SW480 (cell line): ENCODE data around the gene SPIB.
"Not testable (repeated sequence)": the region's sequence is repeated elsewhere in the genome, so short reads cannot be mapped to it uniquely, and the experiment has no call there.

ENCODE experiments used
- DNase-seq: peaks from one replicate; pipeline ENCODE4 v3.0.0-alpha.2; 2016; ENCODE audit warnings: low spot score

The SPIB gene

GRCh38 chr19:50419580-50420035 lies 870 bp downstream of the SPIB start:
- no peak for DNase-seq

- no peak for DNase-seq
Measured at GRCh38 chr19:50420127-50420526, 1.4 kb downstream of the SPIB start.

DNA sequence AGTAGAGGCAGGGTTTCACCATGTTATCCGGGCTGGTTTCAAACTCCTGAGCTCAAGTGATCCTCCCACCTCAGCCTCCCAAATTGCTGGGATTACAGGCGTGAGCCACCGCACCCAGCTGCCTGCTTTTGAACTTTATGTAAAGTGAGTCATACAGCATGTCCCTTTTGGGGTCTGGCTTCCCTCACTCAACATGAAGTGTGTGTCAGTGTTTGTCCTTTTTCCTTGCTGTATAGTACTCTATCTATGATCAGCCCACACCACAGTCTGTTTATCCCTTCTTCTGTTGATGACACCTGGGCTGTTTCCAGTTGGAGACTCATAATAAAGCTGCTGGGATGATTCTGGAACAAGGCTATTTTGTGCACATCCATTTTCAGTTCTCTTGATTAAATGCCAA lies 2.1 kb downstream of the SPIB start:
- no peak for DNase-seq

DNA sequence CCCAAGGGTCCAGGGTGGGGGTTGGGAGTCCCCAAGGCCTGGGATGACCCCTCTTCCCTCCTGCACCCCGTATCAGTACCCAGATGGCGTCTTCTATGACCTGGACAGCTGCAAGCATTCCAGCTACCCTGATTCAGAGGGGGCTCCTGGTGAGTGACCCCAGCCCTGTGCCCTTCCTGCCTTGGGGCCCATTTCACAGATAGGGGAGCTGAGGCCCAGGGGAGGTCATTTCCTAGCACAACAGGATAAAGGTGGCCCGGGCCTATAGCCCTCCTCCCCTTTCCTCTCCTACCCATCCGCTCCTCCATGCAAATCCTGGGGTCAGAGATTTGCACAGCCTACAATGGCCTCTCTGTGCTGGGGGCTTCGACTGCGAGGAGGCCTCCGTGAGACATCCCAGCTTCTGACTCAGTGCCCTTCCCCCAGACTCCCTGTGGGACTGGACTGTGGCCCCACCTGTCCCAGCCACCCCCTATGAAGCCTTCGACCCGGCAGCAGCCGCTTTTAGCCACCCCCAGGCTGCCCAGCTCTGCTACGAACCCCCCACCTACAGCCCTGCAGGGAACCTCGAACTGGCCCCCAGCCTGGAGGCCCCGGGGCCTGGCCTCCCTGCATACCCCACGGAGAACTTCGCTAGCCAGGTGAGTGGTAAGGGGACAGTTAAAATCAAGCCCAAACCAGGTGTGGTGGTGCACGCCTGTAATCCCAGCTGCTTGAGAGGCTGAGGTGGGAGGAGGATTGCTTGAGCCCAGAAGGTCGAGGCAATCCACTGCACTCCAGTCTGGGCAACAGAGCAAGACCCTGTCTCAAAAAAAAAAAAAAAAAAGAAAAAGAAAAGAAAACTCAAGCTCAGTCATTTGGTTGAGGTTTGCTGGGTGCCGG lies 3.9 kb downstream of the SPIB start:
- no peak for DNase-seq

DNA sequence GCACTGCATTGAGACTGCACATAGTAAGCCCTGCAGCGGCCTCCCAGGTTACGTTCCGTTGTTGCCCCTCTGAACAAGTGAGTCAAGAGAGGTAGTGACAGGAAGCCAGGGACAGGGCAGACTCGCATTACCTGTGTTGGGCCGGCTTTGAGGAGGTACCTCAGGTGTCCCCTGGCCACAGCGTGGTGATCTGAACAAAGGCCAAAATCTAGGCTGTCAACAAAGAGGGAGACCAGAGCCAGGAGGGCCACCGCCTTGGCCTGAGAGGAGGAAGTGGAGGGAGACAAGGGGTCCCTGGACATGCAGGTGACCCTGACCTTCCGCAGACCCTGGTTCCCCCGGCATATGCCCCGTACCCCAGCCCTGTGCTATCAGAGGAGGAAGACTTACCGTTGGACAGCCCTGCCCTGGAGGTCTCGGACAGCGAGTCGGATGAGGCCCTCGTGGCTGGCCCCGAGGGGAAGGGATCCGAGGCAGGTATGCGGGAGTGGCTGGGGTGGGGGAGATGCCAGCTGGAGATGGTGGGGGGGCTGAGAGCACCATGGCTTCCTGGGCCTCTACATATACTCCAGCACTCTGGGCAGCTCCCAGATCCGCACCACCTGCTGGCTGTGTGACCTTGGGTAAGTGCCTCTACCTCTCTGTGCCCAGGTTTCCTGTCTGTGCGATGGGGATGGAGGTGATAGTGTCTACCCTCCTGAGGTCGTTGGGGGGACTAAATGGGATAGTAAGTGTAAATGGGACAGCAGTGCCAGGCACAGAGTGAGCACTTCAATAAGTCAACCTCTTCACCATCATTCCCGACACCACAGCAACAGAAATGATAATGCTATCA lies 4.8 kb downstream of the SPIB start:
- no peak for DNase-seq

DNA sequence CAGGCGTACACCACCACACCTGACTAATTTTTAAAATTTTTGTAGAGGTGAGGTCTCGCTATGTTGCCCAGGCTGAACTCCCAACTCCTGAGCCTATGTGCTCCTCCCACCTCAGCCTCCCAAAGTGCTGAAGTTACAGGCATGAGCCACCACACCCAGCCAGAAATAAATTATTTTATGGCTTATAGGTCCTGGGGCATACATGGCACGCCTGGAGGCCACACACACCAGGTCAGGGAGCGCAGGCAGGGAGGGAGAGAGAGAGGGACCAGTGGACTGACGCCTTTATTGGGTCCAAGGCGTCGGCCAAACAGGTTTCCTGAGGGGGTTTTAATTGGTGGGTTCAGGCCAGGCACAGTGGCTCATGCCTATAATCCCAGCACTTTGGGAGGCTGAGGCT lies 6.8 kb downstream of the SPIB start:
- no peak for DNase-seq

GRCh38 chr19:50427318-50427925 lies 8.7 kb downstream of the SPIB start:
- no peak for DNase-seq

- no peak for DNase-seq
Measured at GRCh38 chr19:50427997-50428425, 9.3 kb downstream of the SPIB start.

- DNase-seq = no peak
Measured at GRCh38 chr19:50428772-50429463, 10.2 kb downstream of the SPIB start.

GRCh38 chr19:50430888-50431342 lies 12.2 kb downstream of the SPIB start:
- DNase-seq = no peak

- peak; percentile 69 for DNase-seq
Measured at GRCh38 chr19:50431343-50432220, 12.8 kb downstream of the SPIB start.

DNA sequence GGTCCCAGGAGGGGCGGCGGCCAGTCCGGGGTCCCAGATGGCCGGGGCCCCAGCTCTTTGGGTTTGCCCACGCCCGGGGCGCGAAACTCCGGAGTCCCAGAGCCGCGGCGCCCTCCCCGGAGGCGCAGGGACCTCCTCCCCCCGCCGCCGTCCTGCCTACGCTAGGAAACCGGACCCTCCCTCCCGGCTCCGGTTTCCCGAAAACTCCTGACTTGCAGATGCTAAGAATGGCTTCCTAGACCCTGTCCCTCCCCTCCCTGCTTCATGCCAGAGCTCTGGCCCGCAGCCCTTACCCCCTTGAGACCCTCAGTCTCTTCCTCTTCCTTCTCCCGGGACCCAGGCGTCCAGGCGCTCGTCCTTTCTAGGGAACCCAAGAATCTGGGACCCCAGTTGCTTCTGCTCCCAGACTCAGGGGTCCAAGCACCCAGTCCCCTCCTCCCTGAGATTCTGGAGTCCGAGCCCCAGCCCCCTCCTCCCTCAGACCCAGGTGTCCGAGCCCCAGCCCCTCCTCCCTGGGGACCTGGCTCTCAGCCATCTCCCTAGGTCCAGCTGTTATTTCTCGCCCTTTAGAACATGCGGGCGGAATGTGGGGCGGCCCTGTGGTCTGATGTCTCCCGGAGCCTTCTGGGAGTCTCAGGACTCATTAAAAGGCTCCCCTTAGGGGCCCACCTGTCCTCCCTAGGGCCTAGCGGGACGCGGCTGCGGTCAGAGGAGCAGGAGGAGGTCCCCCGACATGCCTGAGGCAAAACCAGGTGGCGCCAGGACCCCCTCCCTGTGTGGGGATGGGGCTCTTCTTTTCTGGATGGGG lies 13.7 kb downstream of the SPIB start, which contains the start of gene MYBPC2:
Gene MYBPC2 (plus strand): TSS at position 672 of the 808 bp plus-strand sequence. CDS start 62 bp downstream, at position 734.
- peak; percentile 45 for DNase-seq

GRCh38 chr19:50433201-50434180 lies 14.8 kb downstream of the SPIB start:
- no peak for DNase-seq

DNA sequence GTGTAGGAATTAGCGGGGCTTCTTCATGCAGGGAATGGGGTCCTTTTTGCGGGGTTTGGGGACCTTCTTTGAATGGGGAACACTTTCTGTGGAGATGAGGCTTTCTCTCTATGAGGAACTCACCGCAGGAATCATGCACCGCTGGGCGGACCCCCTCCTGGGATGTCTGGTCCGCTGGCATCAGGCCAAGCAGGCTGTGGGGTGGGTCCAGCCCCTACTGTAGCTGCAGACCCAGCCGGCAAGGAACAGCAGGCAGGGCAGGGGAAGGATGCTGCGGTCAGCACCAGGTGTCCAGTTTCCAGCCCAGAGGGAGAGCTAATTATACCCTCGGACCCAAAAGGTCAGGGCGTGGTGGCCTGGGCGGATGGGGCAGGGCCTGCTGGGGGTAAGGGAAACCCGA lies 15.8 kb downstream of the SPIB start:
- no peak for DNase-seq

GRCh38 chr19:50435221-50435620 lies 16.5 kb downstream of the SPIB start:
- DNase-seq = no peak

DNA sequence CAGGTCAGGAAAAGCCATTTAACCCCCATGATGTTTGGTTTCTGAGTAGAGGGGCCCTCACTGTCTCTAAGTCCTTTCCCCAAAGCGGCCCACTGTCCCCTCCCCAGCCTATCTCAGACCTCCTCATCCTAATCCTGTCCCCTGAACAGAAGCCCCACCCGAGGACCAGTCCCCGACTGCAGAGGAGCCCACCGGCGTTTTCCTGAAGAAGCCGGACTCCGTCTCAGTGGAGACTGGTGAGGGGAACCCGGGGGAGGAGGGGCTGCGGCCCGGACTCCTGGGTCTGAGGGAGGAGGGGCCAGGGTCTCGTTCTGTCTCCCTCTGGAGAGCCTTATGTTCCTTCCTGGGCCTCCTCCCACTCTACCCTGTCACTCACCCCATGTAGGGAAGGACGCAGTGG lies 16.9 kb downstream of the SPIB start:
- no peak for DNase-seq

DNA sequence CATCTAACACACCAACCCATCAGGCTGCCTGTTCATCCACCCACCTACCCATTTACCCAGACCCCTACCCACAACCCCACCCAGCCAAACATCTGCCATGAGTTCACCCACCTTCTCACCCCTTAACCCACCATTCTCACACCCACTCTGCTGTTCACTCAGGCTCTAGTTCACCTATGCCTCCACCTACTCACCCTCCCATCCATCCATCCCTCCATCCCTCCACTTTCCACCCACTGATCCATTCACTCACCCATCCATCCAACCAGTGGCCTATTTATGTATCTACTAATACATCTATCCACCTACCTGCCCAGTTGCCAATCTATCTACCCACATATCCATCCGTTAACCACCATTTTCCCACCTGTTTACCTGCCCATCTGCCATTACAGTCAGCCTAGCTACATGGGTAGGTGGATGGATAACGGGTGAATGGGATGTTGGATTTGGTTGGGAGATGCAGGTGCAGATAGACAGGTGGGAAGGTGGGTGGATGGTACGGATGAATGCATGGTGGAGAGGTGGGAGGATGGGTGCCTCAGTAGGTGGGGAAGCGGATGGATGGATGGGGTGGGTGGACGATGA lies 19.2 kb downstream of the SPIB start:
- no peak for DNase-seq

DNA sequence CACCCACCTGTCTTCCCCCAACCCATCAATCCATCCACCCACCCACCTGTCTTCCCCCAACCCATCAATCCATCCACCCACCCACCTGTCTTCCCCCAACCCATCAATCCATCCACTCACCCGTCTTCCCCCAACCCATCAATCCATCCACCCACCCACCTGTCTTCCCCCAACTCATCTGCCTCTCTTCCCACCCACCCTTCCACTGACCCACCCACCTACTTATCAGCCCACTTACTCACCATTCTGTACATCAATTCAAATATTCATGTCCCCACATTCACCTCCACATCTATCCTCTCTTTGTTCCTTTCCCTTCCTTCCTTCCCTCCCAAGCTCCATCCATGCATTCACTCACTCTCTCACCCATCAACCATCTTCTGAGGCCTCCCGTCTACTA lies 20.4 kb downstream of the SPIB start:
- DNase-seq = not testable (repeated sequence)
